Neural cell (in vitro differentiated cells): ENCODE results near the gene NUP210. TPM values are rescaled to one million over a fixed set of nuclear protein-coding genes. Genes with fewer than 3 reads are reported as not detected.

Experiments used
- H2AFZ ChIP-seq: fragments of 200-600, 300-800 bp; sonication (generic), shearing (Covaris generic); 2 replicates; pipeline ENCODE4 v1.6.0; 2014; ENCODE audit warnings: low read depth, mild to moderate bottlenecking, antibody characterized with exemption, low read length, moderate library complexity
- H3F3A ChIP-seq: fragments of 200-600 bp; shearing (Covaris generic); 2 replicates; pipeline ENCODE4 v1.6.1; 2016; ENCODE audit warnings: mild to moderate bottlenecking, moderate library complexity, mixed read lengths, antibody characterized with exemption, low read length; ENCODE audit not compliant: insufficient read depth, poor library complexity, severe bottlenecking
- H3K27ac ChIP-seq: fragments of 200-600, 300-800 bp; sonication (generic), shearing (Covaris generic); 2 replicates; pipeline ENCODE4 v1.5.1; 2014; ENCODE audit warnings: mild to moderate bottlenecking, low read length, moderate library complexity
- H3K27me3 ChIP-seq: fragments of 300-800, 200-600 bp; sonication (generic), shearing (Covaris generic); 2 replicates; pipeline ENCODE4 v1.6.0; 2014; ENCODE audit warnings: mild to moderate bottlenecking, low read depth, low read length, moderate library complexity; ENCODE audit not compliant: insufficient read depth
- H3K36me3 ChIP-seq: fragments of 300-800, 200-600 bp; sonication (generic), shearing (Covaris generic); 2 replicates; pipeline ENCODE4 v1.5.1; 2014; ENCODE audit warnings: mild to moderate bottlenecking, antibody characterized with exemption, low read length, moderate library complexity; ENCODE audit not compliant: insufficient read depth
- H3K4me2 ChIP-seq: fragments of 300-800, 200-600 bp; sonication (generic), shearing (Covaris generic); 2 replicates; pipeline ENCODE4 v1.6.0; 2014; ENCODE audit warnings: mild to moderate bottlenecking, low read length
- H3K4me3 ChIP-seq: fragments of 300-800, 200-600 bp; sonication (generic), shearing (Covaris generic); 2 replicates; pipeline ENCODE4 v1.5.1; 2014; ENCODE audit warnings: mild to moderate bottlenecking, low read length, moderate library complexity
- H3K79me2 ChIP-seq: fragments of 200-600 bp; shearing (Covaris generic); replicated peaks from 2 replicates; pipeline ENCODE4 v1.6.0; 2014; ENCODE audit warnings: mild to moderate bottlenecking, low read length, moderate library complexity; ENCODE audit not compliant: insufficient read depth
- H3K9ac ChIP-seq: fragments of 300-800, 200-600 bp; sonication (generic), shearing (Covaris generic); 2 replicates; pipeline ENCODE4 v1.6.1; 2016; ENCODE audit warnings: mild to moderate bottlenecking, low read length, mixed read lengths
- H3K9me2 ChIP-seq: fragments of 200-600 bp; shearing (Covaris generic); 2 replicates; pipeline ENCODE4 v1.6.1; 2016; ENCODE audit warnings: mild to moderate bottlenecking, low read length, mixed read lengths; ENCODE audit not compliant: insufficient read depth
- H3K9me3 ChIP-seq: fragments of 200-600, 300-800 bp; sonication (generic), shearing (Covaris generic); 2 replicates; pipeline ENCODE4 v1.6.1; 2016; ENCODE audit warnings: mild to moderate bottlenecking, mixed run types, low read length, moderate library complexity, mixed read lengths
- H4K20me1 ChIP-seq: fragments of 200-600 bp; shearing (Covaris generic); 2 replicates; pipeline ENCODE4 v1.6.1; 2016; ENCODE audit warnings: mild to moderate bottlenecking, mixed run types; ENCODE audit not compliant: insufficient read depth
- EP300 ChIP-seq: fragments of 450-650 bp; conservative IDR thresholded peaks from 2 replicates; pipeline ENCODE4 v1.6.1; 2014; ENCODE audit warnings: antibody characterized with exemption, mild to moderate bottlenecking, moderate library complexity; ENCODE audit not compliant: poor library complexity, severe bottlenecking
- MXI1 ChIP-seq: fragments of 450-650 bp; conservative IDR thresholded peaks from 2 replicates; pipeline ENCODE4 v1.6.1; 2014; ENCODE audit warnings: antibody characterized with exemption, mild to moderate bottlenecking; ENCODE audit not compliant: poor library complexity, severe bottlenecking
- POLR2AphosphoS5 ChIP-seq: IDR thresholded peaks from 2 replicates; pipeline ENCODE4 v1.6.1; 2012
- RAD21 ChIP-seq: fragments of 450-650 bp; conservative IDR thresholded peaks from 2 replicates; pipeline ENCODE4 v1.6.1; 2014; ENCODE audit warnings: antibody characterized with exemption, mild to moderate bottlenecking, moderate library complexity
- SMC3 ChIP-seq: fragments of 450-650 bp; conservative IDR thresholded peaks from 2 replicates; pipeline ENCODE4 v1.6.1; 2014; ENCODE audit warnings: antibody characterized with exemption, mild to moderate bottlenecking, moderate library complexity; ENCODE audit not compliant: poor library complexity
- polyA plus RNA-seq: library from polyadenylated mRNA; depleted of rRNA; stranded (reverse); fragments of >200 nt; gene quantifications from 2 replicates; pipeline ENCODE4 v1.2.3, GENCODE V29; 2014
- TF ChIP-seq, protein P1 (sequence below): IDR thresholded peaks from 2 replicates; pipeline ENCODE4 v1.6.1; 2012; ENCODE audit warnings: borderline replicate concordance
- TF ChIP-seq, protein P2 (sequence below): fragments of 450-650 bp; IDR thresholded peaks from 2 replicates; pipeline ENCODE4 v1.5.1; 2014; ENCODE audit warnings: antibody characterized with exemption, mild to moderate bottlenecking, moderate library complexity; ENCODE audit not compliant: poor library complexity, severe bottlenecking

NUP210 gene
- polyA plus RNA-seq, 1 donor from 2014 or later = 8.2 TPM

DNA sequence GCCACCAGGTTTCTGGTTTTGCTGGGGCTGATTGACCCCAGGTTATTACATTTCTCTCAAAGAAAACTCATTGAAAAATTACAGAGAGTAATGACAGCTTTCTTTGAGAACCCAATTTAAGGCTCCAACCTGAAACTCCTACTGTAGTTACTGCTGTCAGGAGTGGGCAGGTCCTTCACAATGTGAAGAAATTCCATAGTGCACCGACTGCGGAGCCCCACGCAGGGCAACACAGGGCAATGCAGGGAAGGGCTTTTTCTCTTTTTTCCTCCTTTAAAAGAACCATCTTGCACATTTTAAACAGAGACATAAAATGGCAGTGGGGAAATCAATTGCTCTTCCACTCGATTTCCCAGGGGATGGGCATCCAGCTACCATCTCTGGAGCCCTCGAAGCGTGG is 74.3 kb downstream of the NUP210 start:
- no peak overlapping the region for H3K9ac ChIP-seq

DNA sequence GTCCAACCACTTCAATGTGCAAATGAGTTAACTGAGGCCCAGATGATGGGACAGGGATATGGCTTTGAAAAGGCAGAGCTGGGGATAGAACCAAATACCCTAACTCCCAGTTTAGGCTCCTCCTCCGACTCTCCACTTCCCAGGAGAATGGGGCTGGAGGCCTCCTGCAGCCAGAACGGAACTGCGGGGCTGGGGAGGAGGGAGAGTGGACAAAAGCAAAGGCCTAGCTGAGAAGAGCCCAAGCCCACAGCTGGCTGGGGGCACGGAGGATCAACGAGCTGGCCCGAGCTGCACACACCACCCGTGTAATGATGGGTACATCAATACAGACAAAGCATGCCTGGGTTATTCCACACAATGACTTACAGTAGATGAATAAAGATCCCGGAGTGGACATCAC is 74.8 kb downstream of the NUP210 start:
- no peak overlapping the region for H3K27ac ChIP-seq
- no peaks in the 10 kb centered on the region for H4K20me1 ChIP-seq
- H3K4me3 ChIP-seq = no peak overlapping the region
- no peaks in the 10 kb centered on the region for H3K9me2 ChIP-seq
- TF ChIP-seq SMC3 = no peak
- TF ChIP-seq, protein P1, sequence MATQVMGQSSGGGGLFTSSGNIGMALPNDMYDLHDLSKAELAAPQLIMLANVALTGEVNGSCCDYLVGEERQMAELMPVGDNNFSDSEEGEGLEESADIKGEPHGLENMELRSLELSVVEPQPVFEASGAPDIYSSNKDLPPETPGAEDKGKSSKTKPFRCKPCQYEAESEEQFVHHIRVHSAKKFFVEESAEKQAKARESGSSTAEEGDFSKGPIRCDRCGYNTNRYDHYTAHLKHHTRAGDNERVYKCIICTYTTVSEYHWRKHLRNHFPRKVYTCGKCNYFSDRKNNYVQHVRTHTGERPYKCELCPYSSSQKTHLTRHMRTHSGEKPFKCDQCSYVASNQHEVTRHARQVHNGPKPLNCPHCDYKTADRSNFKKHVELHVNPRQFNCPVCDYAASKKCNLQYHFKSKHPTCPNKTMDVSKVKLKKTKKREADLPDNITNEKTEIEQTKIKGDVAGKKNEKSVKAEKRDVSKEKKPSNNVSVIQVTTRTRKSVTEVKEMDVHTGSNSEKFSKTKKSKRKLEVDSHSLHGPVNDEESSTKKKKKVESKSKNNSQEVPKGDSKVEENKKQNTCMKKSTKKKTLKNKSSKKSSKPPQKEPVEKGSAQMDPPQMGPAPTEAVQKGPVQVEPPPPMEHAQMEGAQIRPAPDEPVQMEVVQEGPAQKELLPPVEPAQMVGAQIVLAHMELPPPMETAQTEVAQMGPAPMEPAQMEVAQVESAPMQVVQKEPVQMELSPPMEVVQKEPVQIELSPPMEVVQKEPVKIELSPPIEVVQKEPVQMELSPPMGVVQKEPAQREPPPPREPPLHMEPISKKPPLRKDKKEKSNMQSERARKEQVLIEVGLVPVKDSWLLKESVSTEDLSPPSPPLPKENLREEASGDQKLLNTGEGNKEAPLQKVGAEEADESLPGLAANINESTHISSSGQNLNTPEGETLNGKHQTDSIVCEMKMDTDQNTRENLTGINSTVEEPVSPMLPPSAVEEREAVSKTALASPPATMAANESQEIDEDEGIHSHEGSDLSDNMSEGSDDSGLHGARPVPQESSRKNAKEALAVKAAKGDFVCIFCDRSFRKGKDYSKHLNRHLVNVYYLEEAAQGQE = no peak
- H2AFZ ChIP-seq = no peak overlapping the region
- H3F3A ChIP-seq = no peaks in the 10 kb centered on the region
- no peaks in the 10 kb centered on the region for H3K79me2 ChIP-seq
- no peak overlapping the region for H3K4me2 ChIP-seq
- no peak overlapping the region for H3K9ac ChIP-seq
- H3K36me3 ChIP-seq = peaks cover 4% of the 10 kb centered on the region
- no peaks in the 10 kb centered on the region for H3K9me3 ChIP-seq
- no peaks in the 10 kb centered on the region for H3K27me3 ChIP-seq

More for the DNA sequence above, 74.3 kb downstream of the NUP210 start:
- Histone ChIP-seq H3K36me3 (peaks cover 4% of the 10 kb centered on the region), H4K20me1 (no peaks in the 10 kb centered on the region), H3K4me3 (no peak overlapping the region), H3K4me2 (no peak overlapping the region), H3F3A (no peaks in the 10 kb centered on the region), H2AFZ (no peak overlapping the region), H3K9me2 (no peaks in the 10 kb centered on the region), H3K27me3 (no peaks in the 10 kb centered on the region), H3K27ac (no peak overlapping the region), H3K9me3 (no peaks in the 10 kb centered on the region), H3K79me2 (no peaks in the 10 kb centered on the region)
- TF ChIP-seq, protein P1 = no peak
- TF ChIP-seq EP300 (no peak), MXI1 (no peak), SMC3 (no peak), RAD21 (no peak), POLR2AphosphoS5 (no peak)
- TF ChIP-seq, protein P2, sequence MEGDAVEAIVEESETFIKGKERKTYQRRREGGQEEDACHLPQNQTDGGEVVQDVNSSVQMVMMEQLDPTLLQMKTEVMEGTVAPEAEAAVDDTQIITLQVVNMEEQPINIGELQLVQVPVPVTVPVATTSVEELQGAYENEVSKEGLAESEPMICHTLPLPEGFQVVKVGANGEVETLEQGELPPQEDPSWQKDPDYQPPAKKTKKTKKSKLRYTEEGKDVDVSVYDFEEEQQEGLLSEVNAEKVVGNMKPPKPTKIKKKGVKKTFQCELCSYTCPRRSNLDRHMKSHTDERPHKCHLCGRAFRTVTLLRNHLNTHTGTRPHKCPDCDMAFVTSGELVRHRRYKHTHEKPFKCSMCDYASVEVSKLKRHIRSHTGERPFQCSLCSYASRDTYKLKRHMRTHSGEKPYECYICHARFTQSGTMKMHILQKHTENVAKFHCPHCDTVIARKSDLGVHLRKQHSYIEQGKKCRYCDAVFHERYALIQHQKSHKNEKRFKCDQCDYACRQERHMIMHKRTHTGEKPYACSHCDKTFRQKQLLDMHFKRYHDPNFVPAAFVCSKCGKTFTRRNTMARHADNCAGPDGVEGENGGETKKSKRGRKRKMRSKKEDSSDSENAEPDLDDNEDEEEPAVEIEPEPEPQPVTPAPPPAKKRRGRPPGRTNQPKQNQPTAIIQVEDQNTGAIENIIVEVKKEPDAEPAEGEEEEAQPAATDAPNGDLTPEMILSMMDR = no peak
